ENCODE measurements around the gene HEMK1. TPM values are rescaled to one million over a fixed set of nuclear protein-coding genes. Genes with fewer than 3 reads are reported as not detected.

The HEMK1 gene
- total and polyA plus RNA-seq, 4 donors, result 3.7 to 9.5 (median 8.9) TPM

- Histone ChIP-seq H3K27me3 (ENCODE audit: control insufficient read depth in 4 of 4, insufficient read depth in 4 of 4, low read length in 3 of 4) (no peaks in the 10 kb centered on the region), H3K9ac (ENCODE audit: low read depth in 1 of 2, low read length in 2 of 2) (no peak overlapping the region), H3K9me3 (ENCODE audit: control insufficient read depth in 4 of 4, low read length in 3 of 4) (no peaks in the 10 kb centered on the region), H3K4me1 (ENCODE audit: control insufficient read depth in 4 of 4, insufficient read depth in 4 of 4, low read length in 3 of 4) (no peaks in the 10 kb centered on the region), H3K36me3 (ENCODE audit: control insufficient read depth in 4 of 4, insufficient read depth in 3 of 4, low read depth in 1 of 4, low read length in 3 of 4) (no peaks in the 10 kb centered on the region), H3K4me3 (ENCODE audit: low read depth in 1 of 3, low read length in 3 of 3) (no peak overlapping the region), H3K27ac (ENCODE audit: low read depth in 1 of 2, low read length in 2 of 2) (no peak overlapping the region)
- no peak for DNase-seq (ENCODE audit: low spot score)
- TF ChIP-seq JUND (IDR thresholded peaks at IDR 0.05) (no peak), HNF4A (conservative IDR thresholded peaks at IDR 0.05) (no peak), REST (IDR thresholded peaks at IDR 0.05) (no peak), NR2F2 (IDR thresholded peaks at IDR 0.05) (no peak), FOXA2 (IDR thresholded peaks at IDR 0.05) (no peak), TAF1 (conservative IDR thresholded peaks at IDR 0.05) (no peak), GABPA (IDR thresholded peaks at IDR 0.05 in 1 of 2, conservative IDR thresholded peaks at IDR 0.05 in 1 of 2) (no peak), HNF4G (IDR thresholded peaks at IDR 0.05) (no peak), CTCF (IDR thresholded peaks at IDR 0.05; ENCODE audit: low read depth, low read length, missing input control) (no peak), MAX (IDR thresholded peaks at IDR 0.05) (no peak), SP1 (IDR thresholded peaks at IDR 0.05) (no peak)
- WGBS, result 82% methylated on average over 7 of the region's 7 CpGs
Measured at GRCh38 chr3:50551681-50552435, 17.5 kb upstream of the HEMK1 start.

GRCh38 chr3:50552598-50552997, 16.7 kb upstream of the HEMK1 start:
- no peaks in the 10 kb centered on the region for H3K36me3 ChIP-seq (ENCODE audit: control insufficient read depth in 4 of 4, insufficient read depth in 3 of 4, low read depth in 1 of 4, low read length in 3 of 4)
- no peak overlapping the region for H3K27ac ChIP-seq (ENCODE audit: low read depth in 1 of 2, low read length in 2 of 2)
- TF ChIP-seq EGR1 (IDR thresholded peaks at IDR 0.05; ENCODE audit: low read depth in 2 of 2), result no peak
- H3K27me3 ChIP-seq (ENCODE audit: control insufficient read depth in 4 of 4, insufficient read depth in 4 of 4, low read length in 3 of 4), result no peaks in the 10 kb centered on the region
- peaks cover 0 to 2% (median 0%) of the 10 kb centered on the region in 4 donors for H3K4me1 ChIP-seq (ENCODE audit: control insufficient read depth in 4 of 4, insufficient read depth in 4 of 4, low read length in 3 of 4)
- WGBS, result 78% methylated on average over 9 of the region's 9 CpGs
- H3K9me3 ChIP-seq (ENCODE audit: control insufficient read depth in 4 of 4, low read length in 3 of 4), result no peaks in the 10 kb centered on the region
- H3K9ac ChIP-seq (ENCODE audit: low read depth in 1 of 2, low read length in 2 of 2), result no peak overlapping the region
- no peak overlapping the region for H3K4me3 ChIP-seq (ENCODE audit: low read depth in 1 of 3, low read length in 3 of 3)
- DNase-seq (ENCODE audit: low spot score), result no peak

GRCh38 chr3:50554553-50554952, 14.8 kb upstream of the HEMK1 start:
- H3K27me3 ChIP-seq (ENCODE audit: control insufficient read depth in 4 of 4, insufficient read depth in 4 of 4, low read length in 3 of 4), result no peaks in the 10 kb centered on the region
- H3K36me3 ChIP-seq (ENCODE audit: control insufficient read depth in 4 of 4, insufficient read depth in 3 of 4, low read depth in 1 of 4, low read length in 3 of 4), result no peaks in the 10 kb centered on the region
- no peak for DNase-seq (ENCODE audit: low spot score)
- H3K4me1 ChIP-seq (ENCODE audit: control insufficient read depth in 4 of 4, insufficient read depth in 4 of 4, low read length in 3 of 4), result peaks cover 0 to 2% (median 0%) of the 10 kb centered on the region in 4 donors
- WGBS, result 73% methylated on average over 5 of the region's 5 CpGs
- no peak overlapping the region for H3K4me3 ChIP-seq (ENCODE audit: low read depth in 1 of 3, low read length in 3 of 3)
- no peak overlapping the region for H3K27ac ChIP-seq (ENCODE audit: low read depth in 1 of 2, low read length in 2 of 2)
- no peaks in the 10 kb centered on the region for H3K9me3 ChIP-seq (ENCODE audit: control insufficient read depth in 4 of 4, low read length in 3 of 4)
- H3K9ac ChIP-seq (ENCODE audit: low read depth in 1 of 2, low read length in 2 of 2), result no peak overlapping the region
- TF ChIP-seq YY1 (IDR thresholded peaks at IDR 0.05), result no peak
- no peak for TF ChIP-seq FOXA1 (IDR thresholded peaks at IDR 0.05)
- TF ChIP-seq TAF1 (conservative IDR thresholded peaks at IDR 0.05), result no peak
- no peak for TF ChIP-seq SP1 (IDR thresholded peaks at IDR 0.05)
- no peak for TF ChIP-seq MAX (IDR thresholded peaks at IDR 0.05)
- no peak for TF ChIP-seq HNF4A (conservative IDR thresholded peaks at IDR 0.05)
- no peak for TF ChIP-seq REST (IDR thresholded peaks at IDR 0.05)
- TF ChIP-seq CTCF (IDR thresholded peaks at IDR 0.05; ENCODE audit: low read depth, low read length, missing input control), result no peak
- TF ChIP-seq JUND (IDR thresholded peaks at IDR 0.05), result no peak

All from liver (tissue), 9 donors.